HepG2 (cell line): Measurements from ENCODE around the gene PLSCR4. TPM values are rescaled to one million over a fixed set of nuclear protein-coding genes. Genes with fewer than 3 reads are reported as not detected.

Source experiments
- ATAC-seq: fragments of 200-7000 bp; cut with Tn5 transposase; 3 replicates; pipeline ENCODE4 v1.9.1; 2020; ENCODE audit warnings: mild to moderate bottlenecking, moderate library complexity
- BruUV-seq: library from RNA; stranded (reverse); fragments of 400-500 nt; replicated peaks from 2 replicates; lab custom pipeline; 2021; lab: Mats Ljungman, UMichigan
- CTCF ChIA-PET: fragments of 300-600 bp; formaldehyde crosslinking; extraction: SDS; loops from one replicate; lab custom pipeline; 2021; ENCODE audit warnings: low total read pairs, inconsistent platforms, low intra/inter-chr PET ratio; lab: Yijun Ruan, JAX
- POLR2A ChIA-PET: fragments of 350-600 bp; sonication (Branson Sonifier 250); formaldehyde crosslinking; loops from one replicate; lab custom pipeline; 2020; ENCODE audit warnings: antibody characterized with exemption, inconsistent platforms; lab: Yijun Ruan, JAX
- DNase-seq: peaks from one replicate; pipeline ENCODE4 v3.0.0-alpha.2; 2015; ENCODE audit warnings: low spot score
- FAIRE-seq: peaks from 3 replicates; lab custom pipeline; 2011; peaks lifted over from hg19 to GRCh38; lab: Jason Lieb, UNC
- H2AFZ ChIP-seq: one replicate; pipeline ENCODE4 v1.6.1; 2011; ENCODE audit warnings: low read length, inconsistent platforms
- H3K27ac ChIP-seq: fragments of 300-600 bp; 3 replicates; pipeline ENCODE4 v1.8.0; 2011; ENCODE audit warnings: mixed run types, mild to moderate bottlenecking, mixed read lengths, low read length, inconsistent platforms; ENCODE audit not compliant: insufficient read depth; ENCODE audit errors: extremely low read length
- H3K27me3 ChIP-seq, 2 experiments: fragments of 200-600 bp in 1 of 2; 2 replicates in 1 of 2; 3 replicates in 1 of 2; pipeline versions ENCODE4 v1.6.0 to v1.8.0; 2011; ENCODE audit warnings: low read length in 2 of 2, mild to moderate bottlenecking in 2 of 2, moderate library complexity in 2 of 2, inconsistent platforms in 1 of 2; ENCODE audit not compliant: insufficient read depth in 2 of 2, control insufficient read depth in 1 of 2
- H3K36me3 ChIP-seq, 2 experiments: fragments of 200-600 bp in 1 of 2; replicated peaks in 1 of 2; 2 replicates in 1 of 2; 3 replicates in 1 of 2; pipeline versions ENCODE4 v1.5.1 to v1.8.0; 2011; ENCODE audit warnings: low read length in 2 of 2, inconsistent platforms in 1 of 2; ENCODE audit not compliant: insufficient read depth in 2 of 2, control insufficient read depth in 1 of 2
- H3K4me1 ChIP-seq: 2 replicates; pipeline ENCODE4 v1.5.1; 2012; ENCODE audit warnings: low read length, inconsistent platforms; ENCODE audit not compliant: insufficient read depth
- H3K4me2 ChIP-seq: 2 replicates; pipeline ENCODE4 v1.6.0; 2011; ENCODE audit warnings: low read depth, low read length, inconsistent platforms
- H3K4me3 ChIP-seq, 3 experiments: fragments of 200-600 bp in 1 of 3; sonication (generic), shearing (Covaris generic) in 1 of 3; replicated peaks in 1 of 3; 2 replicates each; pipeline ENCODE4 v1.5.1; 2011 to 2016; ENCODE audit warnings: low read length in 3 of 3, inconsistent platforms in 2 of 3, low read depth in 2 of 3, mild to moderate bottlenecking in 2 of 3, control low read depth in 1 of 3, mixed read lengths in 1 of 3; ENCODE audit not compliant: insufficient read depth in 1 of 3
- H3K79me2 ChIP-seq: one replicate; pipeline ENCODE4 v1.6.1; 2011; ENCODE audit warnings: low read length, inconsistent platforms; ENCODE audit not compliant: insufficient read depth
- H3K9ac ChIP-seq: 2 replicates; pipeline ENCODE4 v1.6.0; 2011; ENCODE audit warnings: mild to moderate bottlenecking, low read depth, low read length, inconsistent platforms; ENCODE audit not compliant: insufficient read depth
- H3K9me3 ChIP-seq: 2 replicates; pipeline ENCODE4 v1.5.1; 2012; ENCODE audit warnings: mild to moderate bottlenecking, low read length
- H4K20me1 ChIP-seq: 2 replicates; pipeline ENCODE4 v1.6.0; 2011; ENCODE audit warnings: inconsistent platforms, mild to moderate bottlenecking, low read length, moderate library complexity; ENCODE audit not compliant: insufficient read depth
- CENPT ChIP-seq: sonication (generic); formaldehyde crosslinking; IDR thresholded peaks from 2 replicates; pipeline ENCODE4 v1.8.0; 2022; ENCODE audit warnings: low read depth, mild to moderate bottlenecking, moderate library complexity, missing genetic modification reagents
- EHMT2 ChIP-seq: fragments of 200-600 bp; sonication (generic); IDR thresholded peaks from 2 replicates; pipeline ENCODE4 v1.7.0; 2017; ENCODE audit warnings: antibody characterized with exemption, low read depth, low read length, borderline replicate concordance
- IRF9 ChIP-seq: sonication (generic); formaldehyde crosslinking; IDR thresholded peaks from 2 replicates; pipeline ENCODE4 v1.8.0; 2022; ENCODE audit warnings: missing genetic modification reagents, mild to moderate bottlenecking, borderline replicate concordance
- JUNB ChIP-seq: sonication (generic); formaldehyde crosslinking; IDR thresholded peaks from 2 replicates; pipeline ENCODE4 v1.8.0; 2022; ENCODE audit warnings: missing genetic modification reagents, mild to moderate bottlenecking, borderline replicate concordance
- MAFF ChIP-seq: IDR thresholded peaks from 2 replicates; pipeline ENCODE4 v1.6.1; 2011; ENCODE audit warnings: low read depth, low read length, improper control_type of control experiment
- NCOA5 ChIP-seq: sonication (generic); formaldehyde crosslinking; IDR thresholded peaks from 2 replicates; pipeline ENCODE4 v1.4.0; 2020; ENCODE audit warnings: missing genetic modification reagents
- NFE2L1 ChIP-seq: sonication (generic); formaldehyde crosslinking; IDR thresholded peaks from 2 replicates; pipeline ENCODE4 v1.4.0; 2020; ENCODE audit warnings: missing genetic modification reagents, mild to moderate bottlenecking, borderline replicate concordance
- PLRG1 ChIP-seq: fragments of 450-650 bp; conservative IDR thresholded peaks from 2 replicates; pipeline ENCODE4 v1.6.1; 2016
- THAP8 ChIP-seq: sonication (generic); formaldehyde crosslinking; IDR thresholded peaks from 2 replicates; pipeline ENCODE4 v1.5.1; 2020; ENCODE audit warnings: missing genetic modification reagents, mild to moderate bottlenecking, borderline replicate concordance
- TOE1 ChIP-seq: sonication (generic); formaldehyde crosslinking; IDR thresholded peaks from 2 replicates; pipeline ENCODE4 v1.4.0; 2020; ENCODE audit warnings: mild to moderate bottlenecking, missing genetic modification reagents
- YY1 ChIP-seq: IDR thresholded peaks from 2 replicates; pipeline ENCODE4 v1.6.1; 2011; ENCODE audit warnings: low read length, low read depth, moderate library complexity, mild to moderate bottlenecking; ENCODE audit not compliant: insufficient read depth, insufficient replicate concordance
- ZBTB2 ChIP-seq: sonication (generic); formaldehyde crosslinking; IDR thresholded peaks from 2 replicates; pipeline ENCODE4 v1.8.0; 2022; ENCODE audit warnings: low read depth, missing genetic modification reagents
- ZC3H4 ChIP-seq: sonication (generic); formaldehyde crosslinking; IDR thresholded peaks from 2 replicates; pipeline ENCODE4 v1.4.0; 2020; ENCODE audit warnings: missing genetic modification reagents, borderline replicate concordance
- ZNF33B ChIP-seq: sonication (generic); formaldehyde crosslinking; IDR thresholded peaks from 2 replicates; pipeline ENCODE4 v1.5.1; 2020; ENCODE audit warnings: mild to moderate bottlenecking, missing genetic modification reagents
- ZNF501 ChIP-seq: sonication (generic); formaldehyde crosslinking; IDR thresholded peaks from 2 replicates; pipeline ENCODE4 v1.5.1; 2020; ENCODE audit warnings: mild to moderate bottlenecking, moderate library complexity, missing genetic modification reagents
- WGBS: methylation state at CpG from one replicate; pipeline ENCODE4 v1.1.6; 2017; ENCODE audit warnings: low lambda C conversion rate; 5-methylcytosine and 5-hydroxymethylcytosine counted together
- in situ Hi-C: cut with HindIII; loops from 2 replicates; pipeline ENCODE4 v1.10.0; 2017; ENCODE audit warnings: low pct_unique_long_range_greater_than_20kb; ENCODE audit not compliant: extremely low pct_ligation_motif_present
- intact Hi-C: fragments of 100-400 bp; cut with micrococcal nuclease; formaldehyde crosslinking; loops from one replicate; pipeline ENCODE4 v1.10.0; 2022; ENCODE audit not compliant: unreplicated experiment
- polyA plus RNA-seq, 8 experiments: library from polyadenylated mRNA; depleted of rRNA in 3 of 8; stranded (reverse) in 7 of 8; unstranded in 1 of 8; fragments of >200 nt; fragmentation: Illumina TruSeq in 4 of 8; extraction: Trizol in 4 of 8; gene quantifications; 2 replicates each; pipeline versions ENCODE4 v1.2.1 to v1.2.3, GENCODE V29; 2011 to 2016; ENCODE audit warnings: low read depth in 4 of 8, missing spikeins in 1 of 8, mixed read lengths in 1 of 8; ENCODE audit not compliant: insufficient read depth in 1 of 8
- total RNA-seq, 5 experiments: library from RNA; depleted of rRNA; stranded (reverse); fragments of >200 nt; fragmentation: Illumina TruSeq; extraction: Trizol; gene quantifications; 2 replicates each; pipeline ENCODE4 v1.2.3, GENCODE V29; 2016; ENCODE audit warnings: low read depth in 1 of 5

PLSCR4 gene
- total and polyA plus RNA-seq, 2 of the 13 experiments (the other 11 are each of a cell fraction or from before 2014, with no cell fraction given), result 1.5 to 59.0 TPM

- ChIA-PET CTCF (no interaction called here), POLR2A (no interaction called here)
- intact Hi-C loops (no loop called here), in situ Hi-C loops (no loop called here)
- Histone ChIP-seq H4K20me1 (no peaks in the 10 kb centered on the region), H3K4me3 (no peak overlapping the region), H3K79me2 (no peaks in the 10 kb centered on the region), H3K9me3 (no peaks in the 10 kb centered on the region), H3K27ac (no peak overlapping the region), H3K4me2 (no peak overlapping the region), H3K9ac (no peak overlapping the region), H3K36me3 (no peaks in the 10 kb centered on the region), H3K4me1 (no peaks in the 10 kb centered on the region), H3K27me3 (0 out of 5 replicates have a peak, but pooled peaks cover 0 to 8% of the 10 kb centered on the region in 2 experiments), H2AFZ (no peak overlapping the region)
- WGBS, result 86% methylated on average over 1 of the region's 1 CpG
- no TSS peak for BruUV-seq
- TF ChIP-seq YY1, result no peak
- no peak for TF ChIP-seq EHMT2
- no peak for TF ChIP-seq JUNB (CRISPR knock-in tag)
- no peak for TF ChIP-seq NFE2L1 (CRISPR knock-in tag)
- TF ChIP-seq TOE1 (CRISPR knock-in tag), result no peak
- no peak for TF ChIP-seq ZC3H4
- TF ChIP-seq NCOA5 (CRISPR knock-in tag), result no peak
- TF ChIP-seq MAFF, result no peak
- no peak for ATAC-seq
- DNase-seq, result no peak
- FAIRE-seq, result no peak
These were observed 3.0 kb downstream of the PLSCR4 start for GRCh38 chr3:146247911-146248310.

- POLR2A ChIA-PET, result no interaction called here
- TF ChIP-seq PLRG1 (no peak), CENPT (CRISPR knock-in tag) (no peak), IRF9 (CRISPR knock-in tag) (no peak), ZBTB2 (no peak), ZNF33B (CRISPR knock-in tag) (no peak), ZNF501 (no peak), THAP8 (CRISPR knock-in tag) (no peak)
These were observed 4.4 kb downstream of the PLSCR4 start for GRCh38 chr3:146246526-146246925.

More at GRCh38 chr3:146246526-146246925, 4.4 kb downstream of the PLSCR4 start:
- no peak for ATAC-seq
- H3K27me3 ChIP-seq, result 0 out of 5 replicates have a peak, but pooled peaks cover 0 to 8% of the 10 kb centered on the region in 2 experiments
- H3K36me3 ChIP-seq, result no peaks in the 10 kb centered on the region
- no peaks in the 10 kb centered on the region for H3K4me1 ChIP-seq
- in situ Hi-C loops, result no loop called here
- H2AFZ ChIP-seq, result no peak overlapping the region
- intact Hi-C loops, result no loop called here
- H3K79me2 ChIP-seq, result no peaks in the 10 kb centered on the region
- no TSS peak for BruUV-seq
- CTCF ChIA-PET, result no interaction called here
- no peak overlapping the region for H3K9ac ChIP-seq
- no peak overlapping the region for H3K27ac ChIP-seq
- H3K9me3 ChIP-seq, result no peaks in the 10 kb centered on the region
- H3K4me2 ChIP-seq, result no peak overlapping the region
- FAIRE-seq, result no peak
- WGBS, result 48% methylated on average over 2 of the region's 2 CpGs
- no peak overlapping the region for H3K4me3 ChIP-seq
- H4K20me1 ChIP-seq, result no peaks in the 10 kb centered on the region
- DNase-seq, result no peak
